ENCODE results near the gene SLC7A4.

- TF ChIP-seq YY1 (IDR thresholded peaks at IDR 0.05; ENCODE audit: low read depth, low read length) (no peak), CTCF (IDR thresholded peaks at IDR 0.05; ENCODE audit: control extremely low read depth in 1 of 3, insufficient read depth in 1 of 3, low read depth in 1 of 3, low read length in 3 of 3) (no peak), MAX (IDR thresholded peaks at IDR 0.05) (no peak), TEAD4 (IDR thresholded peaks at IDR 0.05; ENCODE audit: low read depth, low read length) (no peak), PHF8 (conservative IDR thresholded peaks at IDR 0.05; ENCODE audit: low read depth, low read length) (no peak), POLR2A (IDR thresholded peaks at IDR 0.05; ENCODE audit: control extremely low read depth in 1 of 2, low read depth in 2 of 2, low read length in 2 of 2) (peak in 1 of 2 experiments; percentile 6; a peak in 1 of 3 replicates), TBP (IDR thresholded peaks at IDR 0.05; ENCODE audit: low read depth, low read length) (no peak), RNF2 (IDR thresholded peaks at IDR 0.05; ENCODE audit: borderline replicate concordance, low read depth, low read length, missing control alignments, poor library complexity, severe bottlenecking) (no peak)
These were observed 34.7 kb downstream of the SLC7A4 start for GRCh38 chr22:20997536-20998257.

All from H1 (cell line).